GM12878 (cell line): ENCODE data around the gene PGAP3. TPM values are rescaled to one million over a fixed set of nuclear protein-coding genes. Genes with fewer than 3 reads are reported as not detected.

Experiments used
- ATAC-seq: fragments of 200-7000 bp; cut with Tn5 transposase; 3 replicates; pipeline ENCODE4 v1.9.1; 2020; ENCODE audit warnings: mild to moderate bottlenecking, moderate library complexity
- BruUV-seq: library from RNA; stranded (reverse); fragments of 400-500 nt; replicated peaks from 2 replicates; lab custom pipeline; 2021; lab: Mats Ljungman, UMichigan
- CTCF ChIA-PET: fragments of 300-600 bp; sonication (Branson Sonifier 250); formaldehyde crosslinking; extraction: SDS; loops from one replicate; lab custom pipeline; 2021; ENCODE audit warnings: inconsistent platforms; lab: Yijun Ruan, JAX
- POLR2A ChIA-PET: fragments of 350-600 bp; formaldehyde crosslinking; extraction: SDS; loops from one replicate; lab custom pipeline; 2021; ENCODE audit warnings: inconsistent platforms; lab: Charles Lee
- RAD21 ChIA-PET: fragments of 300-600 bp; sonication (Branson Sonifier 250); formaldehyde crosslinking; loops from one replicate; lab custom pipeline; 2023; ENCODE audit warnings: antibody characterized with exemption; ENCODE audit not compliant: unreplicated experiment; lab: Charles Lee
- SMC1A ChIA-PET: fragments of 300-600 bp; sonication (Branson Sonifier 250); formaldehyde crosslinking; loops from one replicate; lab custom pipeline; 2023; ENCODE audit not compliant: unreplicated experiment, uncharacterized antibody; lab: Charles Lee
- DNase-seq: peaks from one replicate; pipeline ENCODE4 v3.0.0-alpha.2; 2011; ENCODE audit warnings: low read depth, low spot score
- FAIRE-seq: peaks from 3 replicates; lab custom pipeline; 2011; peaks lifted over from hg19 to GRCh38; lab: Jason Lieb, UNC
- H2AFZ ChIP-seq: 2 replicates; pipeline ENCODE4 v1.6.0; 2011; ENCODE audit warnings: low read depth, low read length, control low read depth; ENCODE audit not compliant: control insufficient read depth
- H3K27ac ChIP-seq: 2 replicates; pipeline ENCODE4 v1.5.1; 2011; ENCODE audit warnings: control low read depth; ENCODE audit not compliant: control insufficient read depth, insufficient read depth
- H3K27me3 ChIP-seq, 2 experiments: replicated peaks in 1 of 2; 2 replicates each; pipeline versions ENCODE4 v1.6.0 to v1.6.1; 2011; ENCODE audit warnings: low read length in 1 of 2; ENCODE audit not compliant: control insufficient read depth in 2 of 2, insufficient read depth in 2 of 2
- H3K36me3 ChIP-seq, 2 experiments: 2 replicates each; pipeline ENCODE4 v1.5.1; 2011; ENCODE audit warnings: low read length in 1 of 2; ENCODE audit not compliant: control insufficient read depth in 2 of 2, insufficient read depth in 2 of 2
- H3K4me1 ChIP-seq: 2 replicates; pipeline ENCODE4 v1.6.1; 2011; ENCODE audit warnings: mild to moderate bottlenecking, low read length, moderate library complexity, mixed read lengths; ENCODE audit not compliant: control insufficient read depth, insufficient read depth
- H3K4me2 ChIP-seq: 2 replicates; pipeline ENCODE4 v1.6.0; 2011; ENCODE audit warnings: control low read depth; ENCODE audit not compliant: control insufficient read depth, insufficient read depth
- H3K4me3 ChIP-seq: fragments of 200-600 bp; sonication (generic); 2 replicates; pipeline ENCODE4 v1.5.1; 2016
- H3K79me2 ChIP-seq: 2 replicates; pipeline ENCODE4 v1.6.0; 2011; ENCODE audit warnings: low read length; ENCODE audit not compliant: control insufficient read depth, insufficient read depth
- H3K9ac ChIP-seq: 2 replicates; pipeline ENCODE4 v1.8.0; 2011; ENCODE audit warnings: low read length, control low read depth, mixed read lengths; ENCODE audit not compliant: control insufficient read depth, insufficient read depth
- H3K9me3 ChIP-seq: replicated peaks from 3 replicates; pipeline ENCODE4 v1.5.1; 2011; ENCODE audit warnings: mild to moderate bottlenecking, low read length; ENCODE audit not compliant: control insufficient read depth, insufficient read depth
- H4K20me1 ChIP-seq: 2 replicates; pipeline ENCODE4 v1.6.0; 2011; ENCODE audit not compliant: control insufficient read depth, insufficient read depth
- KLF5 ChIP-seq: fragments of 450-650 bp; IDR thresholded peaks from 2 replicates; pipeline ENCODE4 v1.6.1; 2014; ENCODE audit warnings: mild to moderate bottlenecking; ENCODE audit not compliant: partially characterized antibody
- PAX5 ChIP-seq: IDR thresholded peaks from 2 replicates; pipeline ENCODE4 v1.6.1; 2011; ENCODE audit warnings: low read depth, low read length, borderline replicate concordance
- REST ChIP-seq: IDR thresholded peaks from 2 replicates; pipeline ENCODE4 v1.6.1; 2012; ENCODE audit warnings: mild to moderate bottlenecking, low read depth, low read length
- WGBS: methylation state at CpG from one replicate; pipeline ENCODE4 v1.1.6; 2016; ENCODE audit warnings: low lambda C conversion rate; ENCODE audit not compliant: insufficient replicate concordance, insufficient coverage; ENCODE audit errors: missing lambda C conversion rate; 5-methylcytosine and 5-hydroxymethylcytosine counted together
- in situ Hi-C: fragments of 300-500 bp; cut with MboI; formaldehyde crosslinking; loops from 9 replicates; pipeline ENCODE4 v1.14.3; 2018; ENCODE audit warnings: mixed read lengths
- intact Hi-C: fragments of 100-400 bp; cut with micrococcal nuclease; formaldehyde crosslinking; loops from one replicate; pipeline ENCODE4 v1.14.2; 2022; ENCODE audit not compliant: unreplicated experiment
- polyA plus RNA-seq, 11 experiments: library from polyadenylated mRNA; depleted of rRNA in 4 of 11; unstranded in 6 of 11; stranded (reverse) in 5 of 11; fragments of >200 nt; fragmentation: Nextera tagmentation in 4 of 11; fragmentation: Illumina TruSeq in 1 of 11; extraction: Ambion mirVana in 4 of 11; extraction: Trizol in 1 of 11; gene quantifications; 1 replicate in 1 of 11; 2 replicates in 10 of 11; pipeline versions ENCODE4 v1.2.1 to v1.2.3, GENCODE V29; 2011 to 2016; ENCODE audit warnings: inconsistent platforms in 2 of 11, missing spikeins in 2 of 11, low read depth in 1 of 11
- total RNA-seq, 4 experiments: library from RNA; depleted of rRNA in 3 of 4; stranded (reverse); fragments of >200 nt in 3 of 4; fragmentation: Illumina TruSeq in 1 of 4; extraction: Trizol in 1 of 4; gene quantifications; 2 replicates each; pipeline versions ENCODE4 v1.2.1 to v1.2.3, GENCODE V29; 2013 to 2021

Gene PGAP3
- total and polyA plus RNA-seq, 10 of the 15 experiments (the other 5 are each of a cell fraction or from before 2014, with no cell fraction given), result 0.21 to 10.0 (median 5.3) TPM

GRCh38 chr17:39650121-39650579, 37.7 kb downstream of the PGAP3 start (continued):
- no peak for TF ChIP-seq KLF5

GRCh38 chr17:39648616-39649366, 39.1 kb downstream of the PGAP3 start:
- CTCF ChIA-PET, result interaction anchor here (0.8 to 8.8 kb wide), 5 partner anchors 14 to 81 kb away, joined by 3 to 100 read pairs (median 4); partner anchors contain the start of gene MIEN1
- POLR2A ChIA-PET, result interaction anchor here (0.6 kb wide), 1 partner anchor 81 kb away, joined by 3 read pairs; no protein-coding TSS in a partner anchor
- over 99% methylated on average over 15 of the region's 15 CpGs for WGBS
- Histone ChIP-seq H2AFZ (no peak overlapping the region), H3K9ac (no peak overlapping the region), H3K27ac (no peak overlapping the region), H3K27me3 (no peaks in the 10 kb centered on the region), H3K4me3 (no peak overlapping the region), H3K4me2 (no peak overlapping the region), H3K9me3 (no peaks in the 10 kb centered on the region), H3K79me2 (no peaks in the 10 kb centered on the region; the same call in none of the 2 replicates), H3K36me3 (no peaks in the 10 kb centered on the region; a peak in 2 of 4 replicates), H4K20me1 (no peaks in the 10 kb centered on the region), H3K4me1 (no peaks in the 10 kb centered on the region)
- intact Hi-C loops, result no loop called here
- no peak for FAIRE-seq
- no peak for DNase-seq
- no peak for TF ChIP-seq PAX5
- no peak for TF ChIP-seq REST
- in situ Hi-C loops, result no loop called here
- RAD21 ChIA-PET, result no interaction called here
- no TSS peak for BruUV-seq
- no peak for ATAC-seq
- SMC1A ChIA-PET, result no interaction called here
